Neural cell (in vitro differentiated cells): ENCODE data around the gene FCRL6.

Experiments used
- CTCF ChIP-seq: fragments of 450-650 bp; IDR thresholded peaks from 2 replicates; pipeline ENCODE4 v1.5.1; 2014; ENCODE audit warnings: antibody characterized with exemption, mild to moderate bottlenecking, moderate library complexity; ENCODE audit not compliant: poor library complexity, severe bottlenecking
- EZH2 ChIP-seq: fragments of 200-600, 300-800 bp; shearing (Covaris generic), sonication (generic); IDR thresholded peaks from 2 replicates; pipeline ENCODE4 v1.6.1; 2014; ENCODE audit warnings: antibody characterized with exemption, low read length, borderline replicate concordance, mild to moderate bottlenecking; ENCODE audit not compliant: insufficient read depth, poor library complexity, severe bottlenecking
- RAD21 ChIP-seq: fragments of 450-650 bp; conservative IDR thresholded peaks from 2 replicates; pipeline ENCODE4 v1.6.1; 2014; ENCODE audit warnings: antibody characterized with exemption, mild to moderate bottlenecking, moderate library complexity
- REST ChIP-seq: IDR thresholded peaks from 2 replicates; pipeline ENCODE4 v1.6.1; 2012; ENCODE audit warnings: borderline replicate concordance

GRCh38 chr1:159839116-159839849, 37.1 kb downstream of the FCRL6 start:
- TF ChIP-seq RAD21 (no peak), CTCF (no peak), EZH2 (no peak), REST (no peak)
